Liver (tissue), 9 donors: ENCODE results near the gene PPM1J. TPM values are rescaled to one million over a fixed set of nuclear protein-coding genes. Genes with fewer than 3 reads are reported as not detected.
A peak's percentile ranks its signal among the peaks of the same experiment; 100 is the strongest.

Experiments used
- DNase-seq: peaks from one replicate; pipeline ENCODE4 v3.0.0-alpha.2; 2017; ENCODE audit warnings: low spot score
- H3K27ac ChIP-seq, 2 donors: one replicate each; pipeline ENCODE4 v1.7.0; 2013; ENCODE audit warnings: inconsistent platforms in 2 of 2, low read length in 2 of 2, control low read depth in 1 of 2, low read depth in 1 of 2, mild to moderate bottlenecking in 1 of 2
- H3K27me3 ChIP-seq, 4 donors: one replicate each; pipeline versions ENCODE4 v1.6.1 to v1.7.0; 2013; ENCODE audit warnings: low read length in 3 of 4, inconsistent platforms in 1 of 4, mild to moderate bottlenecking in 1 of 4, moderate library complexity in 1 of 4; ENCODE audit not compliant: control insufficient read depth in 4 of 4, insufficient read depth in 4 of 4
- H3K36me3 ChIP-seq, 4 donors: one replicate each; pipeline versions ENCODE4 v1.6.1 to v1.7.0; 2013; ENCODE audit warnings: low read length in 3 of 4, mild to moderate bottlenecking in 3 of 4, low read depth in 1 of 4, moderate library complexity in 1 of 4; ENCODE audit not compliant: control insufficient read depth in 4 of 4, insufficient read depth in 3 of 4
- H3K4me1 ChIP-seq, 4 donors: one replicate each; pipeline versions ENCODE4 v1.6.1 to v1.7.0; 2013; ENCODE audit warnings: low read length in 3 of 4, mild to moderate bottlenecking in 3 of 4, moderate library complexity in 1 of 4; ENCODE audit not compliant: control insufficient read depth in 4 of 4, insufficient read depth in 4 of 4
- H3K4me3 ChIP-seq, 3 donors: one replicate each; pipeline versions ENCODE4 v1.6.1 to v1.7.0; 2013; ENCODE audit warnings: low read length in 3 of 3, control low read depth in 1 of 3, low read depth in 1 of 3, mild to moderate bottlenecking in 1 of 3
- H3K9ac ChIP-seq, 2 donors: one replicate each; pipeline ENCODE4 v1.7.0; 2013; ENCODE audit warnings: low read length in 2 of 2, mild to moderate bottlenecking in 2 of 2, moderate library complexity in 2 of 2, control low read depth in 1 of 2, low read depth in 1 of 2
- H3K9me3 ChIP-seq, 4 donors: one replicate each; pipeline versions ENCODE4 v1.6.1 to v1.7.0; 2013; ENCODE audit warnings: low read length in 3 of 4; ENCODE audit not compliant: control insufficient read depth in 4 of 4
- EGR1 ChIP-seq, 2 donors: IDR thresholded peaks; 2 replicates each; pipeline ENCODE4 v1.6.1; 2016 to 2018; ENCODE audit warnings: antibody characterized with exemption in 2 of 2, low read depth in 2 of 2
- FOXA1 ChIP-seq: IDR thresholded peaks from 2 replicates; pipeline ENCODE4 v1.6.1; 2016; ENCODE audit warnings: antibody characterized with exemption
- FOXA2 ChIP-seq: IDR thresholded peaks from 2 replicates; pipeline ENCODE4 v1.6.1; 2016; ENCODE audit warnings: antibody characterized with exemption
- GABPA ChIP-seq, 2 donors: IDR thresholded peaks in 1 of 2; conservative IDR thresholded peaks in 1 of 2; 2 replicates each; pipeline ENCODE4 v1.6.1; 2016; ENCODE audit warnings: antibody characterized with exemption in 2 of 2, mild to moderate bottlenecking in 1 of 2, moderate library complexity in 1 of 2
- HNF4A ChIP-seq, 2 donors: conservative IDR thresholded peaks; 2 replicates each; pipeline ENCODE4 v1.6.1; 2016; ENCODE audit warnings: antibody characterized with exemption in 2 of 2, mild to moderate bottlenecking in 2 of 2
- HNF4G ChIP-seq: IDR thresholded peaks from 2 replicates; pipeline ENCODE4 v1.6.1; 2016; ENCODE audit warnings: antibody characterized with exemption
- JUND ChIP-seq, 2 donors: IDR thresholded peaks; 2 replicates each; pipeline ENCODE4 v1.6.1; 2016; ENCODE audit warnings: antibody characterized with exemption in 2 of 2
- NR2F2 ChIP-seq: IDR thresholded peaks from 2 replicates; pipeline ENCODE4 v1.6.1; 2016; ENCODE audit warnings: antibody characterized with exemption
- RAD21 ChIP-seq, 2 donors: IDR thresholded peaks; 2 replicates each; pipeline ENCODE4 v1.6.1; 2016; ENCODE audit warnings: antibody characterized with exemption in 2 of 2, mild to moderate bottlenecking in 2 of 2
- RXRA ChIP-seq, 2 donors: IDR thresholded peaks; 2 replicates each; pipeline ENCODE4 v1.6.1; 2017 to 2018; ENCODE audit warnings: antibody characterized with exemption in 2 of 2, mild to moderate bottlenecking in 1 of 2
- SP1 ChIP-seq: IDR thresholded peaks from 2 replicates; pipeline ENCODE4 v1.6.1; 2018; ENCODE audit warnings: antibody characterized with exemption, mild to moderate bottlenecking
- TAF1 ChIP-seq: conservative IDR thresholded peaks from 2 replicates; pipeline ENCODE4 v1.6.1; 2016; ENCODE audit warnings: antibody characterized with exemption, mild to moderate bottlenecking
- YY1 ChIP-seq: IDR thresholded peaks from 2 replicates; pipeline ENCODE4 v1.6.1; 2016; ENCODE audit warnings: antibody characterized with exemption, mild to moderate bottlenecking
- WGBS: extraction: QIAGEN DNeasy Blood & Tissue Kit; methylation state at CpG from one replicate; pipeline ENCODE4 v1.1.7; 2013; 5-methylcytosine and 5-hydroxymethylcytosine counted together
- polyA plus RNA-seq, 2 donors: library from polyadenylated mRNA; stranded (reverse) in 1 of 2; unstranded in 1 of 2; fragments of 200-250 nt in 1 of 2; fragments of >200 nt in 1 of 2; fragmentation: Nextera tagmentation in 1 of 2; extraction: Ambion mirVana in 1 of 2; gene quantifications; one replicate each; pipeline versions ENCODE4 v1.2.1 to v1.2.3, GENCODE V29; 2013 to 2015
- total RNA-seq, 2 donors: library from RNA; depleted of rRNA; stranded (reverse); fragments of >200 nt; gene quantifications; one replicate each; pipeline ENCODE4 v1.2.3, GENCODE V29; 2014
- TF ChIP-seq, protein P1 (sequence below): IDR thresholded peaks from 2 replicates; pipeline ENCODE4 v1.6.1; 2016; ENCODE audit warnings: antibody characterized with exemption
- TF ChIP-seq, protein P2 (sequence below): IDR thresholded peaks from 2 replicates; pipeline ENCODE4 v1.6.1; 2016; ENCODE audit warnings: antibody characterized with exemption
- TF ChIP-seq, protein P3 (sequence below): fragments of 150-350 bp; IDR thresholded peaks from 2 replicates; pipeline ENCODE4 v1.5.1; 2017; ENCODE audit warnings: improper control_type of control experiment, low read depth, low read length; ENCODE audit not compliant: missing input control
- TF ChIP-seq, protein P4 (sequence below): IDR thresholded peaks from 2 replicates; pipeline ENCODE4 v1.6.1; 2016; ENCODE audit warnings: antibody characterized with exemption, mild to moderate bottlenecking
- TF ChIP-seq, protein P5 (sequence below): IDR thresholded peaks from 2 replicates; pipeline ENCODE4 v1.6.1; 2016; ENCODE audit warnings: antibody characterized with exemption
- donor health status: healthy.
- donor health status: healthy.
- donor health status: healthy.
- donor health status: healthy.
- donor health status: healthy.

The PPM1J gene
- total and polyA plus RNA-seq, 4 donors, result 0.08 to 0.17 TPM; not detected in 2

DNA sequence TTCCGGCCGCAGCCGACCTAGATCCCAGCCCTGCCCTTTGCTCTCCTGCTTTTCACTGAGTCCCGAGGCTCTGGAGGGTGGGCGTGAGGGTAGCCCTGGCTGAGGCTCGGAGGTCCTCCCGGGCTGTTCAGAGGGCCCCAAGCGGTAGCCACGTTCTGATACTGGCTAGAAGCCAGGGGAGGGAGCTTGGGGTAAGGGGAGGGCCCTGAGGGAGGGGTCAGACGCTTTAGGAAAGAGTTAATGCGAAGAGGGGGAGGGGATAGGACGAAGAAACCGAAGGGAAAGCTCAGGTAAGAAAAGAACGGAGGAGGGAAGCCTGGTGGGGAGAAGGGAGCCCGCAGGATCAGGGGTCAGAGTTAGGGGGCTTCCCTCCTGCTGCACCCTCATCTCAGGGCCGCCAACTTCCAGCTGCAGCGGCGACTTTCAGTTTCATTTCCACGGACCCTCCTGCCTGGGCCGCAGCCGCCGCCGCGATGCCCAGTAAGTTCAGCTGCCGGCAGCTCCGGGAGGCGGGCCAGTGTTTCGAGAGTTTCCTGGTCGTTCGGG, 40.6 kb downstream of the PPM1J start, which contains the start of gene MOV10:
Gene MOV10 (plus strand): TSS at position 220 of the 546 bp plus-strand sequence. CDS start 254 bp downstream, at position 474.
- Histone ChIP-seq H3K4me3 (peak within 1 kb of the TSS; percentile 71 to 98 (median 94)), H3K9me3 (no peaks in the 10 kb centered on the region), H3K9ac (peak within 1 kb of the TSS; percentile 79 to 82), H3K27ac (peak within 1 kb of the TSS; percentile 89 to 96), H3K27me3 (no peaks in the 10 kb centered on the region), H3K36me3 (peaks cover 3 to 14% (median 11%) of the 10 kb centered on the region in 4 donors), H3K4me1 (peaks cover 0 to 26% (median 21%) of the 10 kb centered on the region in 4 donors)
- under 1% methylated on average over 30 of the region's 30 CpGs for WGBS
- peak; percentile 70 for DNase-seq
- TF ChIP-seq TAF1 (peak; percentile 48), SP1 (peak; percentile 48), EGR1 (IDR thresholded peaks at IDR 0.05; ENCODE audit: low read depth in 2 of 2) (no peak), GABPA (IDR thresholded peaks at IDR 0.05 in 1 of 2, conservative IDR thresholded peaks at IDR 0.05 in 1 of 2) (no peak), HNF4G (peak; percentile 13), RXRA (IDR thresholded peaks at IDR 0.05) (peak in 1 of 2 donors; percentile 9), NR2F2 (peak; percentile 48)
- TF ChIP-seq, protein P1, sequence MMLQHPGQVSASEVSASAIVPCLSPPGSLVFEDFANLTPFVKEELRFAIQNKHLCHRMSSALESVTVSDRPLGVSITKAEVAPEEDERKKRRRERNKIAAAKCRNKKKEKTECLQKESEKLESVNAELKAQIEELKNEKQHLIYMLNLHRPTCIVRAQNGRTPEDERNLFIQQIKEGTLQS, result no peak

DNA sequence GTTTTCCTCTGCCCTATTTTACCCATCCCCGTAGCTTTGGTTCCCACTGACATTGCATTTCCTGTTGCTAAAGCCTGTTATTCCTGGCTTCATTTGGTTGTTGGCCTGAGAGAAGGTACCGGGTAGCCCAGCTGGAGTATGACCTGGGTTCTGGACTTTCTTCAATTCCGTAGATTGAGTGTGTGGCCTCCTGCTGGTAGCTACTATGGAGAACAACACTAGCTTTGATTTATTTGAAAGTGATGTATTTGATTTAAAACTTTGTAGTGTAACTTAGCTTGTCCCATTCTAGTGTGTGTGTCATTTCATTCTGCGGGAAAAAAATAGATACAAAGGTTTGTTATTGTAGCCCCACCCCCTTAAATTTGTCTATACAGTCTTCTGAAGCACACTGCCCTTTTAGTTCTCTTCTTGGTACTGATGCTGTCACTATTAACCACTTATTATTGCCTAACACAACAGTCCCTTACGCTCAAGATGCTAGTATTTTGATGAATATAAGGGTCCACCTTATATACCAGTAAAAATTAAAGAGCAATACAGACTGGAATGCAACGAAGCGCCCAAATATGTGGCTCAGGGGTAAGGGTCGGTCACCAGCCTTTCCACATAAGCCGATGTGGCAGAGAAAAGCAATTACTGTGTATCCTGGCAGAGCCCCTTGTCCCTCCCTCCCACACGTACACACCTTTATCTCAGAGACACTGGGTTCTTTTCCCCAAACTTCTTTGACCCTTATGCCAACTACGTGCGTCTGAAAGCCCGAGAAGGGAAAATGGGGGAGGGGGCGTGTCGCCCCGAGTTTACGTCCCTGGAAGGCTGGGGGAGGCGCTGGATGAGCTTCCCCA, 41.3 kb downstream of the PPM1J start:
- H3K36me3 ChIP-seq, result peaks cover 3 to 19% (median 15%) of the 10 kb centered on the region in 4 donors
- H3K9ac ChIP-seq, result peak overlapping the region; percentile 79 to 82
- peak overlapping the region; percentile 71 to 98 (median 94) for H3K4me3 ChIP-seq
- no peaks in the 10 kb centered on the region for H3K9me3 ChIP-seq
- H3K4me1 ChIP-seq, result peaks cover 0 to 26% (median 21%) of the 10 kb centered on the region in 4 donors
- H3K27me3 ChIP-seq, result no peaks in the 10 kb centered on the region
- peak; percentile 63 to 84 for TF ChIP-seq HNF4A (conservative IDR thresholded peaks at IDR 0.05)
- peak; percentile 31 for TF ChIP-seq HNF4G
- no peak for TF ChIP-seq TAF1
- no peak for TF ChIP-seq NR2F2
- TF ChIP-seq, protein P2, sequence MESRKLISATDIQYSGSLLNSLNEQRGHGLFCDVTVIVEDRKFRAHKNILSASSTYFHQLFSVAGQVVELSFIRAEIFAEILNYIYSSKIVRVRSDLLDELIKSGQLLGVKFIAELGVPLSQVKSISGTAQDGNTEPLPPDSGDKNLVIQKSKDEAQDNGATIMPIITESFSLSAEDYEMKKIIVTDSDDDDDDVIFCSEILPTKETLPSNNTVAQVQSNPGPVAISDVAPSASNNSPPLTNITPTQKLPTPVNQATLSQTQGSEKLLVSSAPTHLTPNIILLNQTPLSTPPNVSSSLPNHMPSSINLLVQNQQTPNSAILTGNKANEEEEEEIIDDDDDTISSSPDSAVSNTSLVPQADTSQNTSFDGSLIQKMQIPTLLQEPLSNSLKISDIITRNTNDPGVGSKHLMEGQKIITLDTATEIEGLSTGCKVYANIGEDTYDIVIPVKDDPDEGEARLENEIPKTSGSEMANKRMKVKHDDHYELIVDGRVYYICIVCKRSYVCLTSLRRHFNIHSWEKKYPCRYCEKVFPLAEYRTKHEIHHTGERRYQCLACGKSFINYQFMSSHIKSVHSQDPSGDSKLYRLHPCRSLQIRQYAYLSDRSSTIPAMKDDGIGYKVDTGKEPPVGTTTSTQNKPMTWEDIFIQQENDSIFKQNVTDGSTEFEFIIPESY, result no peak
- no peak for TF ChIP-seq FOXA1
- peak in 1 of 2 donors; percentile 6 for TF ChIP-seq JUND (IDR thresholded peaks at IDR 0.05)
- TF ChIP-seq RAD21 (IDR thresholded peaks at IDR 0.05), result peak; percentile 62 to 77
- no peak for TF ChIP-seq EGR1 (IDR thresholded peaks at IDR 0.05; ENCODE audit: low read depth in 2 of 2)
- TF ChIP-seq, protein P3, sequence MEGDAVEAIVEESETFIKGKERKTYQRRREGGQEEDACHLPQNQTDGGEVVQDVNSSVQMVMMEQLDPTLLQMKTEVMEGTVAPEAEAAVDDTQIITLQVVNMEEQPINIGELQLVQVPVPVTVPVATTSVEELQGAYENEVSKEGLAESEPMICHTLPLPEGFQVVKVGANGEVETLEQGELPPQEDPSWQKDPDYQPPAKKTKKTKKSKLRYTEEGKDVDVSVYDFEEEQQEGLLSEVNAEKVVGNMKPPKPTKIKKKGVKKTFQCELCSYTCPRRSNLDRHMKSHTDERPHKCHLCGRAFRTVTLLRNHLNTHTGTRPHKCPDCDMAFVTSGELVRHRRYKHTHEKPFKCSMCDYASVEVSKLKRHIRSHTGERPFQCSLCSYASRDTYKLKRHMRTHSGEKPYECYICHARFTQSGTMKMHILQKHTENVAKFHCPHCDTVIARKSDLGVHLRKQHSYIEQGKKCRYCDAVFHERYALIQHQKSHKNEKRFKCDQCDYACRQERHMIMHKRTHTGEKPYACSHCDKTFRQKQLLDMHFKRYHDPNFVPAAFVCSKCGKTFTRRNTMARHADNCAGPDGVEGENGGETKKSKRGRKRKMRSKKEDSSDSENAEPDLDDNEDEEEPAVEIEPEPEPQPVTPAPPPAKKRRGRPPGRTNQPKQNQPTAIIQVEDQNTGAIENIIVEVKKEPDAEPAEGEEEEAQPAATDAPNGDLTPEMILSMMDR, result peak; percentile 51
- peak in 1 of 2 donors; percentile 38 for TF ChIP-seq RXRA (IDR thresholded peaks at IDR 0.05)
- no peak for TF ChIP-seq FOXA2
- TF ChIP-seq, protein P4, sequence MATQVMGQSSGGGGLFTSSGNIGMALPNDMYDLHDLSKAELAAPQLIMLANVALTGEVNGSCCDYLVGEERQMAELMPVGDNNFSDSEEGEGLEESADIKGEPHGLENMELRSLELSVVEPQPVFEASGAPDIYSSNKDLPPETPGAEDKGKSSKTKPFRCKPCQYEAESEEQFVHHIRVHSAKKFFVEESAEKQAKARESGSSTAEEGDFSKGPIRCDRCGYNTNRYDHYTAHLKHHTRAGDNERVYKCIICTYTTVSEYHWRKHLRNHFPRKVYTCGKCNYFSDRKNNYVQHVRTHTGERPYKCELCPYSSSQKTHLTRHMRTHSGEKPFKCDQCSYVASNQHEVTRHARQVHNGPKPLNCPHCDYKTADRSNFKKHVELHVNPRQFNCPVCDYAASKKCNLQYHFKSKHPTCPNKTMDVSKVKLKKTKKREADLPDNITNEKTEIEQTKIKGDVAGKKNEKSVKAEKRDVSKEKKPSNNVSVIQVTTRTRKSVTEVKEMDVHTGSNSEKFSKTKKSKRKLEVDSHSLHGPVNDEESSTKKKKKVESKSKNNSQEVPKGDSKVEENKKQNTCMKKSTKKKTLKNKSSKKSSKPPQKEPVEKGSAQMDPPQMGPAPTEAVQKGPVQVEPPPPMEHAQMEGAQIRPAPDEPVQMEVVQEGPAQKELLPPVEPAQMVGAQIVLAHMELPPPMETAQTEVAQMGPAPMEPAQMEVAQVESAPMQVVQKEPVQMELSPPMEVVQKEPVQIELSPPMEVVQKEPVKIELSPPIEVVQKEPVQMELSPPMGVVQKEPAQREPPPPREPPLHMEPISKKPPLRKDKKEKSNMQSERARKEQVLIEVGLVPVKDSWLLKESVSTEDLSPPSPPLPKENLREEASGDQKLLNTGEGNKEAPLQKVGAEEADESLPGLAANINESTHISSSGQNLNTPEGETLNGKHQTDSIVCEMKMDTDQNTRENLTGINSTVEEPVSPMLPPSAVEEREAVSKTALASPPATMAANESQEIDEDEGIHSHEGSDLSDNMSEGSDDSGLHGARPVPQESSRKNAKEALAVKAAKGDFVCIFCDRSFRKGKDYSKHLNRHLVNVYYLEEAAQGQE, result no peak
- no peak for TF ChIP-seq GABPA (IDR thresholded peaks at IDR 0.05 in 1 of 2, conservative IDR thresholded peaks at IDR 0.05 in 1 of 2)
- TF ChIP-seq YY1, result no peak
- TF ChIP-seq, protein P5, sequence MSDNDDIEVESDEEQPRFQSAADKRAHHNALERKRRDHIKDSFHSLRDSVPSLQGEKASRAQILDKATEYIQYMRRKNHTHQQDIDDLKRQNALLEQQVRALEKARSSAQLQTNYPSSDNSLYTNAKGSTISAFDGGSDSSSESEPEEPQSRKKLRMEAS, result no peak
- TF ChIP-seq, protein P1, result no peak
- peak; percentile 23 for TF ChIP-seq SP1
- no peak for DNase-seq
- 3% methylated on average over 18 of the region's 18 CpGs for WGBS
- H3K27ac ChIP-seq, result peak overlapping the region; percentile 89 to 96
